ENCODE data around the gene POC1A. TPM values are rescaled to one million over a fixed set of nuclear protein-coding genes. Genes with fewer than 3 reads are reported as not detected.

The POC1A gene
- total and polyA plus RNA-seq, 8 donors, result 0.37 to 1.1 (median 0.71) TPM

- 38 to 39% methylated on average over 14 of the region's 14 CpGs for WGBS, 2 donors
- Histone ChIP-seq H3K9me3 (no peaks in the 10 kb centered on the region), H3K36me3 (peaks cover 0 to 14% (median 0%) of the 10 kb centered on the region in 3 donors), H3K4me3 (peak overlapping the region; percentile 78 to 98 (median 85)), H3K27me3 (no peaks in the 10 kb centered on the region), H3K27ac (peak overlapping the region in 1 of 4 donors; percentile 64), H3K4me1 (peaks cover 0 to 16% (median 8%) of the 10 kb centered on the region in 3 donors)
- DNase-seq (peak in 1 of 6 donors; percentile 22), ATAC-seq (no peak), FAIRE-seq (no peak)
- intact Hi-C loops (cut with DNase I), result no loop called here
- no peak for TF ChIP-seq CTCF (IDR thresholded peaks at IDR 0.05)
These were observed 44.7 kb upstream of the POC1A start for GRCh38 chr3:52198643-52199608.

- H3K4me3 ChIP-seq, result peak within 1 kb of the TSS; percentile 78 to 98 (median 85)
- H3K9me3 ChIP-seq, result no peaks in the 10 kb centered on the region
- no peaks in the 10 kb centered on the region for H3K27me3 ChIP-seq
- WGBS, 2 donors, result 0 to 1% methylated on average over 52 to 71 of the region's 71 CpGs
- FAIRE-seq (no peak), ATAC-seq (peak; percentile 91 to 98 (median 92)), DNase-seq (peak; percentile 88 to 98 (median 94))
- peaks cover 0 to 8% (median 0%) of the 10 kb centered on the region in 3 donors for H3K36me3 ChIP-seq
- intact Hi-C loops (cut with DNase I), result no loop called here
- peak in 1 of 4 donors; percentile 11 for TF ChIP-seq CTCF (IDR thresholded peaks at IDR 0.05)
- peak within 1 kb of the TSS in 3 of 4 donors; percentile 56 to 64 (median 61) for H3K27ac ChIP-seq
- H3K4me1 ChIP-seq, result peaks cover 0 to 16% (median 8%) of the 10 kb centered on the region in 3 donors
These were observed 43.8 kb upstream of the POC1A start, which contains the start of gene ALAS1 for GRCh38 chr3:52197842-52198625. Gene ALAS1, plus strand, starts transcription at chr3:52198160. Its CDS starts 1,082 bp downstream, at chr3:52199242.

- H3K4me3 ChIP-seq, result peak overlapping the region; percentile 78 to 98 (median 85)
- ATAC-seq (peak in 1 of 4 donors; percentile 1), FAIRE-seq (no peak)
These were observed 43.2 kb upstream of the POC1A start for GRCh38 chr3:52197499-52197841.

GRCh38 chr3:52196977-52197376, 42.8 kb upstream of the POC1A start:
- no peak overlapping the region for H3K4me3 ChIP-seq
- peak in 1 of 6 donors; percentile 62 for DNase-seq
- TF ChIP-seq CTCF (IDR thresholded peaks at IDR 0.05), result no peak
- intact Hi-C loops (cut with DNase I), result no loop called here
- peaks cover 0 to 16% (median 8%) of the 10 kb centered on the region in 3 donors for H3K4me1 ChIP-seq
- peak overlapping the region in 1 of 4 donors; percentile 64 for H3K27ac ChIP-seq
- WGBS, 2 donors, result 67 to 74% methylated on average over 3 of the region's 3 CpGs
- peak in 3 of 4 donors; percentile 3 to 10 (median 6) for ATAC-seq
- no peaks in the 10 kb centered on the region for H3K36me3 ChIP-seq
- FAIRE-seq, result no peak
- no peaks in the 10 kb centered on the region for H3K27me3 ChIP-seq
- H3K9me3 ChIP-seq, result no peaks in the 10 kb centered on the region

More at GRCh38 chr3:52197499-52197841, 43.2 kb upstream of the POC1A start:
- no peak for TF ChIP-seq CTCF (IDR thresholded peaks at IDR 0.05)
- no peak for DNase-seq
- WGBS, 2 donors, result 51 to 58% methylated on average over 10 of the region's 10 CpGs
- Histone ChIP-seq H3K9me3 (no peaks in the 10 kb centered on the region), H3K36me3 (peaks cover 0 to 2% (median 0%) of the 10 kb centered on the region in 3 donors), H3K27ac (peak overlapping the region in 3 of 4 donors; percentile 56 to 64 (median 61)), H3K4me1 (peaks cover 0 to 16% (median 8%) of the 10 kb centered on the region in 3 donors), H3K27me3 (no peaks in the 10 kb centered on the region)
- intact Hi-C loops (cut with DNase I), result no loop called here

Measured in pancreas (tissue), 10 donors.